DND-41 (cell line): ENCODE data around the gene CIBAR2.

Experiments used
- ATAC-seq: fragments of 200-7000 bp; cut with Tn5 transposase; 3 replicates; pipeline ENCODE4 v1.9.1; 2021; ENCODE audit warnings: low read depth; ENCODE audit not compliant: insufficient read depth
- DNase-seq: peaks from one replicate; pipeline ENCODE4 v3.0.0-alpha.2; 2020
- H2AFZ ChIP-seq: 2 replicates; pipeline ENCODE4 v1.6.0; 2012; ENCODE audit warnings: low read depth, low read length
- H3K27ac ChIP-seq: 2 replicates; pipeline ENCODE4 v1.5.1; 2012; ENCODE audit warnings: low read length, inconsistent platforms
- H3K27me3 ChIP-seq: fragments of 200-600 bp; sonication (generic); 2 replicates; pipeline ENCODE4 v1.6.0; 2012; ENCODE audit warnings: low read length, mild to moderate bottlenecking, inconsistent platforms; ENCODE audit not compliant: insufficient read depth, poor library complexity
- H3K36me3 ChIP-seq: 2 replicates; pipeline ENCODE4 v1.5.1; 2012; ENCODE audit warnings: low read length, inconsistent platforms; ENCODE audit not compliant: insufficient read depth
- H3K4me1 ChIP-seq: 2 replicates; pipeline ENCODE4 v1.5.1; 2012; ENCODE audit warnings: mild to moderate bottlenecking, low read length; ENCODE audit not compliant: insufficient read depth
- H3K4me2 ChIP-seq: 2 replicates; pipeline ENCODE4 v1.6.0; 2012; ENCODE audit warnings: mild to moderate bottlenecking, moderate library complexity, low read length, inconsistent platforms; ENCODE audit not compliant: insufficient read depth
- H3K4me3 ChIP-seq, 2 experiments: fragments of 200-600 bp in 1 of 2; shearing (Covaris generic) in 1 of 2; 2 replicates each; pipeline ENCODE4 v1.5.1; 2012 to 2016; ENCODE audit warnings: inconsistent platforms in 2 of 2, low read length in 2 of 2, mild to moderate bottlenecking in 2 of 2, low read depth in 1 of 2, moderate library complexity in 1 of 2
- H3K79me2 ChIP-seq: 2 replicates; pipeline ENCODE4 v1.6.0; 2012; ENCODE audit warnings: low read length, inconsistent platforms; ENCODE audit not compliant: insufficient read depth
- H3K9ac ChIP-seq: 2 replicates; pipeline ENCODE4 v1.6.0; 2012; ENCODE audit warnings: low read depth, mild to moderate bottlenecking, inconsistent platforms, low read length, moderate library complexity
- H3K9me3 ChIP-seq: 2 replicates; pipeline ENCODE4 v1.5.1; 2012; ENCODE audit warnings: low read length, moderate library complexity, mild to moderate bottlenecking, inconsistent platforms; ENCODE audit not compliant: insufficient read depth, severe bottlenecking
- H4K20me1 ChIP-seq: 2 replicates; pipeline ENCODE4 v1.6.0; 2012; ENCODE audit warnings: low read length; ENCODE audit not compliant: insufficient read depth
- CTCF ChIP-seq: IDR thresholded peaks from 2 replicates; pipeline ENCODE4 v1.5.1; 2012; ENCODE audit warnings: borderline replicate concordance, low read length, moderate library complexity, mild to moderate bottlenecking; ENCODE audit not compliant: poor library complexity, severe bottlenecking; ENCODE audit errors: extremely low read depth
- EZH2 ChIP-seq: IDR thresholded peaks from 3 replicates; pipeline ENCODE4 v1.6.1; 2012; ENCODE audit warnings: borderline replicate concordance, low read depth, mild to moderate bottlenecking, moderate library complexity, low read length, inconsistent platforms; ENCODE audit not compliant: severe bottlenecking

CIBAR2 gene

GRCh38 chr16:85150331-85150940 lies 38.2 kb upstream of the CIBAR2 start:
- H3K4me3 ChIP-seq, result no peak overlapping the region
- H3K4me1 ChIP-seq, result no peaks in the 10 kb centered on the region
- no peak for DNase-seq
- H3K9ac ChIP-seq, result no peak overlapping the region
- H3K27me3 ChIP-seq, result peaks cover 5% of the 10 kb centered on the region
- TF ChIP-seq CTCF, result no peak
- TF ChIP-seq EZH2, result no peak
- no peak for ATAC-seq
- no peaks in the 10 kb centered on the region for H3K36me3 ChIP-seq
- no peaks in the 10 kb centered on the region for H4K20me1 ChIP-seq
- no peak overlapping the region for H3K27ac ChIP-seq
- H3K79me2 ChIP-seq, result no peaks in the 10 kb centered on the region
- no peak overlapping the region for H2AFZ ChIP-seq
- no peak overlapping the region for H3K4me2 ChIP-seq
- H3K9me3 ChIP-seq, result no peaks in the 10 kb centered on the region

DNA sequence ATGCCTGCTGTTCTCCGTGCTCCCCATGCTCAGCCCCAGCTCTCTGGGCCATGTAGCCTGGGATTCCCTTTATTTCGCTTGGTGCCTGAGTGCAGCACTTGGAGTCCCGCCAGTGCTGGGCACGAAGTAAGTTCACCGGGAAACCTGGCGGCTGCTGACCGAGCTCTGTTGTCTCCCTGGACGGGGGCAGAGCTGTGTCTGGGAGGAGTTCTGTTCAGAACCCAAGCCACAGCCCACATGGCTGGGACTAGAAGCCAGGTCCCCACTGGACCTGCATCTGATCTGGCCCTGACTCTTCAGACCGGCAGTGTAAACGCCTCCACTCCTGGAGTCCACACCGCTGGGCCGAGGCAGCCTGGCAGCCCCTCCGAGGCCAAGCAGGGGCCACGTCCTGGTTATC lies 37.5 kb upstream of the CIBAR2 start:
- Histone ChIP-seq H3K9me3 (no peaks in the 10 kb centered on the region), H3K27ac (no peak overlapping the region), H3K79me2 (no peaks in the 10 kb centered on the region), H3K36me3 (no peaks in the 10 kb centered on the region), H3K4me3 (no peak overlapping the region), H3K9ac (no peak overlapping the region), H4K20me1 (no peaks in the 10 kb centered on the region), H2AFZ (no peak overlapping the region), H3K4me2 (no peak overlapping the region), H3K4me1 (no peaks in the 10 kb centered on the region), H3K27me3 (peaks cover 5% of the 10 kb centered on the region)
- TF ChIP-seq EZH2 (no peak), CTCF (no peak)
- DNase-seq (no peak), ATAC-seq (no peak)

GRCh38 chr16:85148931-85149330 lies 36.7 kb upstream of the CIBAR2 start:
- Histone ChIP-seq H3K4me2 (no peak overlapping the region), H3K79me2 (no peaks in the 10 kb centered on the region), H3K4me1 (no peaks in the 10 kb centered on the region), H3K9me3 (no peaks in the 10 kb centered on the region), H2AFZ (no peak overlapping the region), H3K36me3 (no peaks in the 10 kb centered on the region), H3K9ac (no peak overlapping the region), H4K20me1 (no peaks in the 10 kb centered on the region), H3K27ac (no peak overlapping the region), H3K4me3 (no peak overlapping the region), H3K27me3 (peaks cover 5% of the 10 kb centered on the region)
- no peak for ATAC-seq
- no peak for DNase-seq
- TF ChIP-seq EZH2 (no peak), CTCF (no peak)
